Activated CD4-positive, alpha-beta T cell treated with anti-CD3 and anti-CD28 coated beads, Interleukin-2, amount 50 U/mL, for 24 hours (primary cell): ENCODE data around the gene APLF.
"Not testable (repeated sequence)": the region's sequence is repeated elsewhere in the genome, so short reads cannot be mapped to it uniquely, and the experiment has no call there.

Experiments
- DNase-seq, 2 donors: peaks; one replicate each; pipeline ENCODE4 v3.0.0-alpha.2; 2020; ENCODE audit warnings: low read depth in 1 of 2, low spot score in 1 of 2

Gene APLF

GRCh38 chr2:68441179-68441993 is 26.0 kb upstream of the APLF start:
- peak; percentile 57 to 89 for DNase-seq

DNA sequence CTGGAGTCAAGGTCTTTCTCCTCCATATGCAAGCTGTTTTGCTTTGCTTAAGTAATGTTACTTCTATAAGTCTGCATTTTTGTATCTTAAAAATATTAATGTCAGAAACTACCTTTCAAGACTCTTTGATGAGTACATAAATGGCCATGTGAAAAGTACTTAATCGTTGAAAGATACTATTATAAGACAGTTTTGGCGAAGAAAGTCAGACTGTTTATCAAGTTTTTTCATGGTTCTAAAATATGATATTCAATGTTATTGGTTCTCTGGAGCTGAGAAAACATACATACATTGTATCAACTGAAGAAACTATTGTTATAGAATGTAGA is 25.4 kb upstream of the APLF start:
- DNase-seq, result no peak

GRCh38 chr2:68446425-68446824 is 21.0 kb upstream of the APLF start:
- not testable (repeated sequence) for DNase-seq

DNA sequence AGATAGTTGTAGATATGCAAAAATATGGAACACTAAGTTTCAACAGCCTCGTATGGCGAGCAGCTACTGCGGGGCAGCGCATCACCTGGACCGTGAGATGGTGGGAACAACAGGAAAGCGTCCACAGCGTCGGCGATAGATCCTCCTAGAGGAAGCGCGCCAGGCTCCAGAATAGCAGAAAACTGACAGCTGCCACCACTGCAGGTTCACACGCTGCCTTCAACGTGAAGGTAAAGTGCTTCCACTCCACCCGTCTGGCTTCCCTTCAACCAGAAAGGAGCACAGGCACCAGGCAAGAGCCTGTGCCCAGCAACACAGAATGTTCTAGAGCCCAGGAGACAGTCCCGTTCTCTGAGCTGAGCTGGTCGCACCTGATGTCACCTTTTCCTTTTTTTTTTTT is 20.3 kb upstream of the APLF start:
- DNase-seq, result no peak

DNA sequence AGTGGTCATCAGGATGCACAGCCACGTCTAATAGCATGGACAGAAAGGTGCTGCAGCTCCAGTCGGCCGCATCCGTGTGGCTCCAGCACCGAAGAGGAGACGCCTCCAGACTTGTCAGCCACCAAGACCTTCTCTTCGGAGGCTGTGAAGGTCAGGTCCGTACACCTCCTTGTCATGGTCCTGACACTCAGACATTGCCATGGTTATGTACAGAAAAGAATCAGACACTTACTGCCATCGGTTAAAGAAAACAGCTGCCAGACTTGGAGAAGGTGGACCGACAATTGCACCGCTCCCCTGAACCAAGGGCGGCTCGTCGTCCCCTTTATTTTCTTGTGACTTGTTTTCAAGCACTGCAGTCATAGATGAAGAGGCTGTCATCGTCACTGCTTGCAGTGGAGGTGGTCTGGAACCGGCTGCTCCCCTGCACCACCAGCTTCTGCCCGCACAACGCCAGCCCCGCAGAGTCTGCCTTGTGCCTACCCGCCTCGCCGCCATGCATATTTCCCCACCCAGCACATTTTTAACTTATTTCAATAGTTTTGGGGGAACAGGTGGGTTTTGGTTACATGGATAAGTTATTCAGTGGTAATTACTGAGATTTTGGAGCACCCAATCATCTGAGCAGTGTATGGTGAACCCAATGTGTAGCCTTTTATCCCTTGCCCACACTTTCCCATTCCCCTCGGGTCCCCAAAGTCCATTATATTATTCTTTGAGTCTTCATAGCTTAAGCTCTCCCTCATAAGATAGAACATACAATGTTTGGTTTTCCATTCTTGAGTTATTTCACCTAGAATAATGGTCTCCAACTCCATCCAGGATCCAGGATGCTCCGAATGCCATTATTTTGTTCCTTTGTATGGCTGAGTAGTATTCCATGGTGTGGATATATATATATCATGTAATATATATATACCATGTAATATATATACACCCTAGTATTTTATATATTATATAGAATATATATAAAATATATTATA is 18.4 kb upstream of the APLF start:
- no peak for DNase-seq

DNA sequence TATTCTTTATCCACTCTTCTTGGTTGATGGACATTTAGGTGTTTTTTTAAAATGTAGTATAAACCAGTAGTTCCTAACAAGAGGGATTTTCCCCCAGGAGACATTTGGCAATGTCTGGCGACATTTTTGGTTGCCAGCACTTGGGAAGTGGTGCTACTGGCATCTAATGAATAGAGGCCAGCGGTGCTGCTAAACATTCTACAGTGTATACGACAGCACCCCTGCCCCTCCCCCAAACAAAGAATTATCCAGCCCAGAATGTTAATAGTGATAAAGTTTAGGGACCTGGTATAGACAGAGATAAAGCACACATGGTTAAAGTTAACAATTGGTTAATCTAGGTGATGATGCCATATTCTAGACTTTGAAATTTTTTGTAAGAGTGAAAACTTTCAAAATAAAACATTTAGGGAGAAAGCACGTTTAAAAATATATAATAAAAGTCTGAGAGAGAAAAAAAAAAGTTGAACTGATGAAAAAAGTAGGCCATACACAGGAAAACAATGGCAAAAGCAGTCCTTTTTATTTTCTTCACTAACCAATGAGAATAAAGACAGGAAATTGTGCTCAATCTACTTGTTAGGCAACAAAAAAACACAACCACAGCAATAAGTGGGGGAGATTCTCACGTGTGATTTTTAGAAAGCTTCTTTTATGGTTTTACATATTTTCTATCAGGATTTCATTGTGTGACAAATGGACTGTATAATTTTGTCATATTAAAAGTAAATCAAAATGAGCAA is 15.1 kb upstream of the APLF start:
- no peak for DNase-seq

- DNase-seq, result no peak
These were observed 13.5 kb upstream of the APLF start for GRCh38 chr2:68453761-68454360.

DNA sequence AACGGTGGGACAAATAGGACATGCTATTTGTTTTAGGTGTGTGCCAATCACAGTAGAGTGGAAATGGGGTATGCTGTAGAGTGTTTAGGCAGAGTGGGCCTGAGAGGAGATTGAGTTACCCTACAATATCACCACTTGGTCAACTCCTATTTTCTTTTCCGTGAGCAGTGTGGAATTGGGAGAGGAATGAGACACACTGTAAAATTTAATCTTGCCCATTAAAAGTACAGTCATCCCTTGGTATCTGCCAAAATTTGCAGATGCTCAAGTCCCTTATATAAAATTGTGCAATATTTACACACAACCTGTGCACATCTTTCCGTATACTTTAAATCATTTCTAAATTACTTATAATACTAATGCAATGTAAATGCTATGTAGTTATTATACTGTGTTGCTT is 12.7 kb upstream of the APLF start:
- no peak for DNase-seq

DNA sequence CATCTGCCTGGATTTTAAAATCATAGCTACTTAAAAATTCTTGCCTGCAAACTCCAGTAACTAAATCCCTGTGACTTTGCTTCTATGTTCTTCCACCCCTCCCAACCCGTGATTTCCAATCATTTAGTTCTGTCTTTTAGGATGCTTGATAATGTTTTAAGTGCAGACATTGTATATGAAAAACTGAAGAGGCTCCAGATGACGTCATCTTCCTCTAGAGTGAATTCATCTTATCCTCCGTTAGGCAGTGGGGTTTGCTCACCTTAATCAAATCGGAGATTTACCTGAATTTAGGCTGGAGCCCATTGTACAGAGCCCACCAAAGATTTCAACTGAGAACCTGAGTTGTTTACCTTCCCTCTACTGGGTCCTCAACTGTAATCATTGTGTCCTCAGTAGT is 11.2 kb upstream of the APLF start:
- no peak for DNase-seq

GRCh38 chr2:68458981-68459380 is 8.4 kb upstream of the APLF start:
- no peak for DNase-seq

DNA sequence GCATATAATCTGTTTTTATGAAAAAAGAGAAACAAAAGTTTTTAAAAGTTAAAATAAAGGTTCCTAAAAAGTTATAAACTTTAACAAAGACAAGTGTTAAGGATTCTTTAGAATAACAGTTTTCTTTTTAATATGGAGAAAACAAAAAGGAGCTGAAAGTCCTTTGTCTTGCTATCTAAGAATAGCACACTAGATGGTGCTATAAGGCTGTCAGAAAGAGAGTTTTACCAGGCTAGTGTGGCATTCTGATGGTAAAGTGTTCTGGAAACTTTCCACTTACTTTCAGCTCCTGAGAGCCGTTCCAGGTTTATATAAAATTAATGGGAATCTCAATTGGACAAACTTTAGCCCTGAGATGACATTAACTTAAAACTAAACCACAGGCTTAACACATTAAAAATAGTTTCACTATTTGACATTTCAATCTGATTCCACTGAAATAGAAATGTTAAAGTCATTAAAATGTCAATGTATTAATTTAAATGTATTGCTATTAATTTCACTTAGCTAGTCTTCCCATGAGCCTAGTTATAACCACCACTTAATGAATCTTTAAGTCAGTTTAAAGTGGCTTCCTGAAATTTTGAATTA is 4.0 kb upstream of the APLF start:
- DNase-seq, result peak in 1 of 2 donors; percentile 35

DNA sequence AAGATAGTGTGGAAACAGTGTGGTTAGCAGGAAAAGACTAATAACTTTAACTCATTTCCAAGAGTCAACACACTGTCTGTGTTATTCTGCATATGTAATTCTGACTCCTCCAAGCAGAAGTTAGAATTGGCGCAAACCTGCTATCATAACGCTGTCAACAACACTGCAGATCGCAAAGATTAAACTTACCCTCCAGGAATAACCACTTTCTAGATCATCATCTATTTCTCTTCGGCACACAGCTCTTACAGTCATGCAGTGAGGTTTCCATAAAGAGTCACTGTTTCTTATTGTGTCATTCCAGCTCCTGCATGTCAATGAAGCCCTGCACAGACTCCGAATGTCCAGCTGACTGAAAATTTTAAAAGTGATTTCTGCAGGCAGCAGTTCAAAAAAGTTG is 2.7 kb upstream of the APLF start:
- no peak for DNase-seq

DNA sequence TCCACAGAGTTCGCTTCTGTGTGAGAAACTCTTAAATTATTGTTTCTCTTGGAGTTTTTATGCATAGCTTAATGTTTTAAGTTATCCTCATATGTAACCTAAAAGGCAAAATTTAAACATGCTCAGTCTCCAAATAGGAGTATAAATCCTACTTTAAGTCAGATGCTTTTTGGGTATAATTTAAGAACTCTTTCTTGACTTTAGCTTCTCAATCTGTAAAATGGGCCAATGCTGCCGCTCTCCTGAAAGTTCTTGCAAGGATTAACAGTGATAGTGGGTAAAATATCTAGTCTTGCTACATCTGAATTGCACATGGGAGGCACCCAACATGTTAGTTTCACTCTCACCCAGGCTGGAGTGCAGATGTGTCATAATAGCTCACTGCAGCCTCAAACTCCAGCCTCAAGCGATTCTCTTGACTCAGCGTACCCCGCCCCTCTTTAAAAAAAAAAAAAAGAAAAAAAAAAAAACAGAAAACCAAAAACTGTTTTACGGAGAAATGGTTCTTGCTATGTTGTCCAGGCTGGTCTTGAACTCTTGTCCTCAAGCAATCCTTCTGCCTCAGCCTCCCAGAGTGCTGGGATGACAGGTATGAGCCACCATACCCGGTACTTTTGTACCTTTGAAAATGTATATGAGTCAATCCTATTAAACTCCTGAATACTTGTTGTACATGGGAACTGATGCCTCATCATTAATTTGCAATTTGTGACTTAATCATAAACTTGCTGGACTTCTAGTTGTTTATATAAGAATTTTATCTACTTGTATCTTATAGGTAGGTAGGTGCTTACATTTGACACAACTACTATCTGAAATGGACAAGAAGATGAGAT is 2.1 kb upstream of the APLF start:
- DNase-seq, result peak in 1 of 2 donors; percentile 35

- DNase-seq, result peak in 1 of 2 donors; percentile 47
These were observed 1.0 kb upstream of the APLF start for GRCh38 chr2:68466361-68466777.

DNA sequence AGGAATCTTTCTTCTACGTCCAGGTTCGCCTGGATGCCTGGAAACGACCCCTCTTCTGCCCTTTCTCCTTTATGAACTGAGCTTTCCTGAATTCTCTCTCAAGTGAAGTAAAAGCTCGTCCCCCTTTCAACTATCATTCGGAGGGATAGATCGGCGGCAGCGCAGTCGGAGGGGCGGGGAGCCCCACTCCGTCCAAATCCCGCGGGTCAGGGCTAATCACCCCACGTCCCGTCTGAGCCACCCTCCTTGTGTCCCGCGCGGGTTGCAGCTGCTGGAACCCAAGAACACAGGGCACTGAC is 658 bp upstream of the APLF start:
- no peak for DNase-seq

DNA sequence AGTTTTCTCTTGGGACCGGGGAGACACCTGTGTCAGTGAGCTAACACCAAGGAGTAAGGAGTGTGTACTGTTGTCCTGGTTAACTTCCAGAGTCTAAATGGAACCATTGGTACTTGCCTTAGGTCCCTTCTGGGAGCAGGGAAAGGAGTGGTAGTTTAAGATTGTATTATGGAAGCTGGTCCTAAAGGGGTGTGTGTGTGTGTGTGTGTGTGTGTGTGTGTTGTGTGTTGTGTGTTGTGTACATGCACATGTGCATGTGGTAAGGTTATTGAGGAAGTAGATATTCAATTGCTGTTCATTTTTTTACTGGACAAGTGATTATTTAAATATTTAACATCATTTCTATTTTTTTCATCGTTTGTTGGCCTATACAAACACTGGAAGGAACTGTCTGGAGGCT is 1.4 kb downstream of the APLF start:
- DNase-seq, result no peak

GRCh38 chr2:68469935-68470334 is 2.5 kb downstream of the APLF start:
- DNase-seq, result no peak

GRCh38 chr2:68471385-68471784 is 4.0 kb downstream of the APLF start:
- DNase-seq, result no peak

DNA sequence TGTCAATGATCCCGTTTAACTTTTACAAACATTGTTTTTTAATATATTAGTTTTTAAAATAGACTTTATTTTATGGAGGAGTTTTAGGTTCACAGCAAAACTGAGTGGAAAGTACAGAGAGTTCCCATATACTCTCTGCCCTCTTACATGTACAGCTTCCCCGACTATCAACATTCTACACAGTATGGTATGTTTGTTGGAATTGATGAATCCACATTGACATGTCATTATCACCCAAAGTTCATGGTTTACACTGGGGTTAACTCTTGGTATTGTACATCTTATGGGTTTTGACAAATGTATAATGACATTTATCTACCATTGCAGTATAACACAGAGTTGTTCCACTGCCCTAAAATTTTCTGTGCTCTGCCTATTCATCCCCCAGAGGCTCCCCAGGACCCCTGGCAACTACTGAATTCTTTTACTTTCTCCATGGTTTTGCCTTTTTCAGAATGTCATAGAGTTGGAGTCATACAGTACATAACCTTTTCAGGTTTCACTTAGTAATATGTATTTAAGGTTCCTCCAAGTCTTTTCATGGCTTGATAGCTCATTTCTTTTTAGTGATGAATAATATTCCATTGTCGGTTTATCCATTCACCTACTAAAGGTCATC is 5.5 kb downstream of the APLF start:
- no peak for DNase-seq

DNA sequence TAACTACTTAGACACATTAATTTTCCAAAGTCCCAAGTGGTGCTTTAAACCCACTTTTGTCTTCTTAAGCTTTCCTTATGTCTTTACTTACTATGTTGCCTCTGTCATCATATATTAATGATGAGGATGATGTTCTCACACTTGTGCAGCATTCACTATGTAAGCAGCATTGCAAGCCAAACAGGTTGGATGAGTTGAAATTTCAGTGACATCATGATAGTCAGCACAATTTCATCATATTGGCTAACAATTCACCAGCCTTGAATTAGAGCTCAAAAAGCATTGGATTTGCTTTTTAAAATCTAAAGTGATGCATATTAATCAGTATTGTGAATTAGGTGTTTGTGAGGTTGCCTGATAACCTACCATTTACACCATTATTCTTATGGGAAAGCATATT is 7.7 kb downstream of the APLF start:
- DNase-seq, result no peak
